ENCODE measurements around the gene IGFLR1. TPM values are rescaled to one million over a fixed set of nuclear protein-coding genes. Genes with fewer than 3 reads are reported as not detected.

Gene IGFLR1
- total RNA-seq, 4 donors from 2014 or later = 1.4 to 11.3 (median 5.1) TPM

- intact Hi-C loops (cut with DNase I; ENCODE audit: low total_unique reads) = no loop called here
- H3K4me3 ChIP-seq (ENCODE audit: low read depth, poor library complexity, severe bottlenecking) = no peak overlapping the region
- TF ChIP-seq CTCF (IDR thresholded peaks at IDR 0.05) = no peak
- TF ChIP-seq POLR2A (IDR thresholded peaks at IDR 0.05) = no peak
- WGBS, 2 donors = 79 to 84% methylated on average over 11 of the region's 11 CpGs
- no peak for DNase-seq (ENCODE audit: low spot score in 2 of 2)
Measured at GRCh38 chr19:35789195-35789977, 47.1 kb upstream of the IGFLR1 start.

GRCh38 chr19:35788205-35788960, 46.1 kb upstream of the IGFLR1 start:
- TF ChIP-seq POLR2A (IDR thresholded peaks at IDR 0.05) (no peak), CTCF (IDR thresholded peaks at IDR 0.05) (no peak)
- 82 to 86% methylated on average over 12 of the region's 12 CpGs for WGBS, 2 donors
- no peak overlapping the region for H3K4me3 ChIP-seq (ENCODE audit: low read depth, poor library complexity, severe bottlenecking)
- DNase-seq (ENCODE audit: low spot score in 2 of 2) = no peak
- intact Hi-C loops (cut with DNase I; ENCODE audit: low total_unique reads) = no loop called here

GRCh38 chr19:35787227-35787799, 45.1 kb upstream of the IGFLR1 start:
- DNase-seq (ENCODE audit: low spot score in 2 of 2) = no peak
- no peak overlapping the region for H3K4me3 ChIP-seq (ENCODE audit: low read depth, poor library complexity, severe bottlenecking)
- intact Hi-C loops (cut with DNase I; ENCODE audit: low total_unique reads) = no loop called here
- TF ChIP-seq CTCF (IDR thresholded peaks at IDR 0.05) (no peak), POLR2A (IDR thresholded peaks at IDR 0.05) (no peak)
- 92 to 94% methylated on average over 4 to 15 of the region's 15 CpGs for WGBS, 2 donors

GRCh38 chr19:35786299-35787160, 44.3 kb upstream of the IGFLR1 start:
- TF ChIP-seq POLR2A (IDR thresholded peaks at IDR 0.05) = no peak
- TF ChIP-seq CTCF (IDR thresholded peaks at IDR 0.05) = no peak
- intact Hi-C loops (cut with DNase I; ENCODE audit: low total_unique reads) = no loop called here
- whole genome bisulfite sequencing, 2 donors = 91 to 94% methylated on average over 27 to 31 of the region's 31 CpGs
- no peak overlapping the region for H3K4me3 ChIP-seq (ENCODE audit: low read depth, poor library complexity, severe bottlenecking)
- DNase-seq (ENCODE audit: low spot score in 2 of 2) = no peak

- TF ChIP-seq POLR2A (IDR thresholded peaks at IDR 0.05) (no peak), CTCF (IDR thresholded peaks at IDR 0.05) (no peak)
- DNase-seq (ENCODE audit: low spot score in 2 of 2) = no peak
- no peak overlapping the region for H3K4me3 ChIP-seq (ENCODE audit: low read depth, poor library complexity, severe bottlenecking)
- intact Hi-C loops (cut with DNase I; ENCODE audit: low total_unique reads) = no loop called here
- 85 to 89% methylated on average over 8 to 10 of the region's 10 CpGs for WGBS, 2 donors
Measured at GRCh38 chr19:35785339-35785627, 43.0 kb upstream of the IGFLR1 start.
